ENCODE measurements around the gene PON2.

- no peak for TF ChIP-seq CTCF (IDR thresholded peaks at IDR 0.05; ENCODE audit: insufficient read depth, low read length, poor library complexity, severe bottlenecking)
- no peak for TF ChIP-seq EZH2phosphoT487 (conservative IDR thresholded peaks at IDR 0.05; ENCODE audit: low read length)
These were observed 58.0 kb downstream of the PON2 start for GRCh38 chr7:95376632-95377400.
